T-cell (primary cell): ENCODE data around the gene CDH22. TPM values are rescaled to one million over a fixed set of nuclear protein-coding genes. Genes with fewer than 3 reads are reported as not detected.

Source experiments
- ATAC-seq, 4 experiments: fragments of 200-7000 bp in 3 of 4; fragments of 150-1000 bp in 1 of 4; cut with Tn5 transposase; replicated peaks in 1 of 4; 1 replicate in 3 of 4; 2 replicates in 1 of 4; pipeline ENCODE4 v1.10.0; 2021; ENCODE audit warnings: moderate library complexity in 3 of 4, mild to moderate bottlenecking in 2 of 4, moderate number of reproducible peaks in 1 of 4
- CTCF ChIA-PET, 2 donors: fragments of 300-600 bp; sonication (Branson Sonifier 250); formaldehyde crosslinking; loops; one replicate each; lab custom pipeline; 2022; ENCODE audit warnings: antibody characterized with exemption in 2 of 2; lab: Charles Lee
- POLR2A ChIA-PET, 2 donors: fragments of 300-600 bp; sonication (Branson Sonifier 250); formaldehyde crosslinking; loops; one replicate each; lab custom pipeline; 2022; ENCODE audit warnings: antibody characterized with exemption in 2 of 2; lab: Charles Lee
- DNase-seq, 35 experiments: peaks; one replicate each; pipeline versions ENCODE4 v3.0.0 to v3.0.0-alpha.2; 2013 to 2023
- H3K27ac ChIP-seq: one replicate; pipeline ENCODE4 v1.5.1; 2013; ENCODE audit warnings: low read length
- H3K27me3 ChIP-seq, 2 experiments: replicated peaks in 1 of 2; 1 replicate in 1 of 2; 2 replicates in 1 of 2; pipeline versions ENCODE4 v1.6.1 to v1.7.0; 2013; ENCODE audit warnings: low read length in 1 of 2, mixed read lengths in 1 of 2; ENCODE audit not compliant: control insufficient read depth in 2 of 2, insufficient read depth in 2 of 2; ENCODE audit errors: extremely low read depth in 1 of 2
- H3K36me3 ChIP-seq, 2 donors: 1 replicate in 1 of 2; 2 replicates in 1 of 2; pipeline versions ENCODE4 v1.6.1 to v1.7.0; 2013; ENCODE audit warnings: low read length in 1 of 2; ENCODE audit not compliant: control insufficient read depth in 2 of 2, insufficient read depth in 1 of 2; ENCODE audit errors: extremely low read depth in 1 of 2
- H3K4me1 ChIP-seq, 2 experiments: 1 replicate in 1 of 2; 2 replicates in 1 of 2; pipeline versions ENCODE4 v1.6.1 to v1.7.0; 2013; ENCODE audit warnings: low read length in 2 of 2, mixed read lengths in 1 of 2; ENCODE audit not compliant: insufficient read depth in 2 of 2, control insufficient read depth in 1 of 2; ENCODE audit errors: extremely low read depth in 1 of 2
- H3K4me3 ChIP-seq, 2 donors: 1 replicate in 1 of 2; 2 replicates in 1 of 2; pipeline versions ENCODE4 v1.5.1 to v1.7.0; 2013; ENCODE audit warnings: mild to moderate bottlenecking in 2 of 2, low read length in 1 of 2, moderate library complexity in 1 of 2; ENCODE audit not compliant: control insufficient read depth in 1 of 2; ENCODE audit errors: extremely low read depth in 1 of 2
- H3K9me3 ChIP-seq: 2 replicates; pipeline ENCODE4 v1.7.0; 2013
- H3K27ac Mint-ChIP-seq, 2 donors: one replicate each; pipeline ENCODE4 v1.8.0; 2020 to 2021; ENCODE audit warnings: mild to moderate bottlenecking in 2 of 2, mixed read lengths in 2 of 2
- H3K27me3 Mint-ChIP-seq, 2 donors: one replicate each; pipeline ENCODE4 v1.8.0; 2021 to 2022; ENCODE audit warnings: mixed read lengths in 2 of 2
- H3K36me3 Mint-ChIP-seq: one replicate; pipeline ENCODE4 v1.8.0; 2021; ENCODE audit warnings: mixed read lengths
- H3K4me1 Mint-ChIP-seq, 3 donors: one replicate each; pipeline ENCODE4 v1.8.0; 2020 to 2022; ENCODE audit warnings: mixed read lengths in 3 of 3, mild to moderate bottlenecking in 1 of 3
- H3K4me3 Mint-ChIP-seq, 3 donors: one replicate each; pipeline ENCODE4 v1.8.0; 2020 to 2022; ENCODE audit warnings: mild to moderate bottlenecking in 3 of 3, mixed read lengths in 3 of 3, moderate library complexity in 3 of 3
- H3K9me3 Mint-ChIP-seq, 3 donors: one replicate each; pipeline ENCODE4 v1.8.0; 2020 to 2022; ENCODE audit warnings: mixed read lengths in 3 of 3
- WGBS: methylation state at CpG from one replicate; pipeline ENCODE4 v1.1.5; 2013; ENCODE audit warnings: missing lambda C conversion rate; ENCODE audit not compliant: insufficient coverage; 5-methylcytosine and 5-hydroxymethylcytosine counted together
- total RNA-seq, 35 experiments: library from RNA in 6 of 35; stranded (reverse) in 6 of 35; fragments of 120-200 nt in 1 of 35; gene quantifications; one replicate each; pipeline versions ENCODE4 v1.2.1 to v1.2.4 and lab custom pipeline; 2013 to 2026

Gene CDH22
- total RNA-seq, 5 donors from 2014 or later (not counting 1 experiment from before 2014, with no cell fraction given), result not detected

GRCh38 chr20:46324960-46325703 is 16.8 kb upstream of the CDH22 start:
- ChIA-PET CTCF (interaction anchor here in 1 of 2 donors (0.6 kb wide), 2 partner anchors 18 to 20 kb away, joined by 3 read pairs; no protein-coding TSS in a partner anchor), POLR2A (no interaction called here)
- Mint-ChIP-seq H3K4me1 (no peaks in the 10 kb centered on the region), H3K27ac (no peak overlapping the region), H3K36me3 (no peaks in the 10 kb centered on the region), H3K4me3 (no peak overlapping the region), H3K9me3 (no peaks in the 10 kb centered on the region), H3K27me3 (peaks cover 30 to 38% of the 10 kb centered on the region in 2 donors)
- DNase-seq (peak in 1 of 35 experiments; percentile 24), ATAC-seq (peak in 2 of 4 experiments; percentile 23 to 43)
- Histone ChIP-seq H3K27me3 (peaks cover 0 to 59% of the 10 kb centered on the region in 2 experiments), H3K27ac (no peak overlapping the region), H3K4me1 (no peaks in the 10 kb centered on the region), H3K36me3 (no peaks in the 10 kb centered on the region), H3K9me3 (no peaks in the 10 kb centered on the region), H3K4me3 (no peak overlapping the region)
- WGBS, result 46% methylated on average over 2 of the region's 6 CpGs

GRCh38 chr20:46324379-46324778 is 16.1 kb upstream of the CDH22 start:
- no peak for ATAC-seq
- no peak overlapping the region for H3K4me3 Mint-ChIP-seq
- H3K27ac ChIP-seq, result no peak overlapping the region
- no CpG with 5 or more reads among the region's 7 CpGs for WGBS
- no peaks in the 10 kb centered on the region for H3K4me1 Mint-ChIP-seq
- H3K27me3 Mint-ChIP-seq, result peaks cover 31 to 39% of the 10 kb centered on the region in 2 donors
- CTCF ChIA-PET, result no interaction called here
- H3K4me3 ChIP-seq, result no peak overlapping the region
- H3K27me3 ChIP-seq, result peaks cover 0 to 59% of the 10 kb centered on the region in 2 experiments
- H3K27ac Mint-ChIP-seq, result no peak overlapping the region
- no peaks in the 10 kb centered on the region for H3K36me3 ChIP-seq
- no peaks in the 10 kb centered on the region for H3K9me3 ChIP-seq
- no peaks in the 10 kb centered on the region for H3K4me1 ChIP-seq
- no peak for DNase-seq
- H3K36me3 Mint-ChIP-seq, result no peaks in the 10 kb centered on the region
- no peaks in the 10 kb centered on the region for H3K9me3 Mint-ChIP-seq
- POLR2A ChIA-PET, result no interaction called here

- Mint-ChIP-seq H3K4me3 (no peak overlapping the region), H3K4me1 (no peaks in the 10 kb centered on the region), H3K9me3 (no peaks in the 10 kb centered on the region), H3K27ac (no peak overlapping the region), H3K27me3 (peaks cover 32 to 43% of the 10 kb centered on the region in 2 donors), H3K36me3 (no peaks in the 10 kb centered on the region)
- Histone ChIP-seq H3K4me1 (no peaks in the 10 kb centered on the region), H3K4me3 (no peak overlapping the region), H3K36me3 (no peaks in the 10 kb centered on the region), H3K9me3 (no peaks in the 10 kb centered on the region), H3K27ac (no peak overlapping the region), H3K27me3 (peaks cover 0 to 54% of the 10 kb centered on the region in 2 experiments)
- 60% methylated on average over 10 of the region's 10 CpGs for WGBS
- ChIA-PET CTCF (no interaction called here), POLR2A (no interaction called here)
- ATAC-seq (no peak), DNase-seq (no peak)
Measured at GRCh38 chr20:46323557-46323956, 15.3 kb upstream of the CDH22 start.

- Histone ChIP-seq H3K36me3 (no peaks in the 10 kb centered on the region), H3K9me3 (no peaks in the 10 kb centered on the region), H3K27ac (no peak overlapping the region), H3K4me1 (no peaks in the 10 kb centered on the region), H3K27me3 (peaks cover 0 to 56% of the 10 kb centered on the region in 2 experiments), H3K4me3 (no peak overlapping the region)
- ChIA-PET CTCF (interaction anchor here in 1 of 2 donors (0.6 kb wide), 1 partner anchor 24 kb away, joined by 5 read pairs; no protein-coding TSS in a partner anchor), POLR2A (no interaction called here)
- Mint-ChIP-seq H3K4me1 (no peaks in the 10 kb centered on the region), H3K27ac (no peak overlapping the region), H3K36me3 (no peaks in the 10 kb centered on the region), H3K4me3 (no peak overlapping the region), H3K27me3 (peaks cover 32 to 46% of the 10 kb centered on the region in 2 donors), H3K9me3 (no peaks in the 10 kb centered on the region)
- DNase-seq, result no peak
- 58% methylated on average over 2 of the region's 8 CpGs for WGBS
- ATAC-seq, result no peak
Measured at GRCh38 chr20:46322641-46323040, 14.3 kb upstream of the CDH22 start.

GRCh38 chr20:46317685-46318177 is 9.4 kb upstream of the CDH22 start:
- ChIA-PET CTCF (no interaction called here), POLR2A (no interaction called here)
- WGBS, result 87% methylated on average over 5 of the region's 7 CpGs
- H3K27ac ChIP-seq, result no peak overlapping the region
- H3K9me3 ChIP-seq, result no peaks in the 10 kb centered on the region
- peaks cover 8 to 73% of the 10 kb centered on the region in 2 experiments for H3K27me3 ChIP-seq
- no peak overlapping the region for H3K4me3 Mint-ChIP-seq
- H3K36me3 ChIP-seq, result no peaks in the 10 kb centered on the region
- no peak overlapping the region for H3K4me3 ChIP-seq
- H3K4me1 Mint-ChIP-seq, result peaks cover 0 to 3% (median 0%) of the 10 kb centered on the region in 3 donors
- peaks cover 0 to 2% of the 10 kb centered on the region in 2 experiments for H3K4me1 ChIP-seq
- ATAC-seq (no peak), DNase-seq (no peak)
- H3K9me3 Mint-ChIP-seq, result no peaks in the 10 kb centered on the region
- H3K27me3 Mint-ChIP-seq, result peaks cover 65 to 77% of the 10 kb centered on the region in 2 donors
- H3K36me3 Mint-ChIP-seq, result no peaks in the 10 kb centered on the region
- H3K27ac Mint-ChIP-seq, result no peak overlapping the region

GRCh38 chr20:46316984-46317684 is 8.8 kb upstream of the CDH22 start:
- H3K27ac Mint-ChIP-seq, result no peak overlapping the region
- ChIA-PET POLR2A (no interaction called here), CTCF (no interaction called here)
- DNase-seq (no peak), ATAC-seq (no peak)
- H3K4me3 Mint-ChIP-seq, result no peak overlapping the region
- H3K9me3 Mint-ChIP-seq, result no peaks in the 10 kb centered on the region
- Histone ChIP-seq H3K9me3 (no peaks in the 10 kb centered on the region), H3K27ac (no peak overlapping the region), H3K4me3 (no peak overlapping the region), H3K27me3 (peaks cover 8 to 74% of the 10 kb centered on the region in 2 experiments), H3K36me3 (no peaks in the 10 kb centered on the region), H3K4me1 (peaks cover 0 to 8% of the 10 kb centered on the region in 2 experiments)
- 34% methylated on average over 10 of the region's 24 CpGs for WGBS
- H3K36me3 Mint-ChIP-seq, result no peaks in the 10 kb centered on the region
- peaks cover 62 to 73% of the 10 kb centered on the region in 2 donors for H3K27me3 Mint-ChIP-seq
- H3K4me1 Mint-ChIP-seq, result peaks cover under 1 to 5% (median 2%) of the 10 kb centered on the region in 3 donors
